SK-N-SH treated with all-trans-retinoic acid at 6 μM for 48 hours (cell line): ENCODE data around the gene CHKA.

Source experiments
- ATAC-seq: fragments of 200-7000 bp; cut with Tn5 transposase; 3 replicates; pipeline ENCODE4 v1.9.1; 2020; ENCODE audit warnings: mild to moderate bottlenecking, moderate library complexity
- ARNTL ChIP-seq: fragments of 450-650 bp; formaldehyde crosslinking; IDR thresholded peaks from 2 replicates; pipeline ENCODE4 v1.5.0; 2020; ENCODE audit warnings: low read depth, mild to moderate bottlenecking, moderate library complexity, borderline replicate concordance
- BACH2 ChIP-seq: fragments of 250-450 bp; sonication (Bioruptor Pico); IDR thresholded peaks from 2 replicates; pipeline ENCODE4 v1.9.0; 2021; ENCODE audit warnings: mild to moderate bottlenecking, borderline replicate concordance
- CREB5 ChIP-seq: fragments of 250-450 bp; sonication (Bioruptor Pico); IDR thresholded peaks from 2 replicates; pipeline ENCODE4 v1.5.1; 2020; ENCODE audit warnings: low read depth, mild to moderate bottlenecking, moderate library complexity
- CSDC2 ChIP-seq: fragments of 250-450 bp; sonication (Bioruptor Pico); IDR thresholded peaks from 2 replicates; pipeline ENCODE4 v1.5.0; 2020; ENCODE audit warnings: mild to moderate bottlenecking, moderate library complexity
- CSRNP3 ChIP-seq: fragments of 250-450 bp; sonication (Bioruptor Pico); IDR thresholded peaks from 2 replicates; pipeline ENCODE4 v1.5.1; 2021; ENCODE audit warnings: mild to moderate bottlenecking, moderate library complexity
- ESRRG ChIP-seq: fragments of 250-450 bp; sonication (Bioruptor Pico); IDR thresholded peaks from 2 replicates; pipeline ENCODE4 v1.6.1; 2021; ENCODE audit warnings: mild to moderate bottlenecking
- GLIS3 ChIP-seq: fragments of 250-450 bp; sonication (Bioruptor Pico); IDR thresholded peaks from 2 replicates; pipeline ENCODE4 v1.5.0; 2020; ENCODE audit warnings: mild to moderate bottlenecking, moderate library complexity
- ISL1 ChIP-seq: fragments of 250-450 bp; sonication (Bioruptor Pico); IDR thresholded peaks from 2 replicates; pipeline ENCODE4 v2.1.2; 2022; ENCODE audit warnings: mild to moderate bottlenecking, moderate library complexity
- OSR1 ChIP-seq: fragments of 250-450 bp; sonication (Bioruptor Pico); IDR thresholded peaks from 2 replicates; pipeline ENCODE4 v1.8.0; 2022; ENCODE audit warnings: moderate library complexity, mild to moderate bottlenecking, inconsistent platforms
- PATZ1 ChIP-seq: fragments of 250-450 bp; sonication (Bioruptor Pico); IDR thresholded peaks from 2 replicates; pipeline ENCODE4 v1.8.0; 2020; ENCODE audit warnings: mild to moderate bottlenecking, moderate library complexity, borderline replicate concordance
- PPARA ChIP-seq: fragments of 250-450 bp; sonication (Bioruptor Pico); IDR thresholded peaks from 2 replicates; pipeline ENCODE4 v1.5.0; 2020; ENCODE audit warnings: mild to moderate bottlenecking, borderline replicate concordance
- RARB ChIP-seq: fragments of 250-450 bp; sonication (Bioruptor Pico); IDR thresholded peaks from 2 replicates; pipeline ENCODE4 v1.8.0; 2021; ENCODE audit warnings: mild to moderate bottlenecking, moderate library complexity
- SNAI2 ChIP-seq: fragments of 250-450 bp; sonication (Bioruptor Pico); IDR thresholded peaks from 2 replicates; pipeline ENCODE4 v1.5.0; 2020; ENCODE audit warnings: mild to moderate bottlenecking, moderate library complexity
- TCF4 ChIP-seq: fragments of 250-450 bp; sonication (Bioruptor Pico); IDR thresholded peaks from 2 replicates; pipeline ENCODE4 v1.8.0; 2021; ENCODE audit warnings: mild to moderate bottlenecking, moderate library complexity, borderline replicate concordance
- TOX ChIP-seq: fragments of 250-450 bp; sonication (Bioruptor Pico); IDR thresholded peaks from 2 replicates; pipeline ENCODE4 v1.8.0; 2021; ENCODE audit warnings: mild to moderate bottlenecking, moderate library complexity, borderline replicate concordance
- TSHZ2 ChIP-seq: fragments of 250-450 bp; sonication (Bioruptor Pico); IDR thresholded peaks from 2 replicates; pipeline ENCODE4 v1.5.0; 2020; ENCODE audit warnings: mild to moderate bottlenecking, moderate library complexity
- ZC3H10 ChIP-seq: fragments of 250-450 bp; sonication (Bioruptor Pico); IDR thresholded peaks from 2 replicates; pipeline ENCODE4 v1.5.1; 2021; ENCODE audit warnings: mild to moderate bottlenecking, moderate library complexity
- ZFP3 ChIP-seq: fragments of 250-450 bp; sonication (Bioruptor Pico); IDR thresholded peaks from 2 replicates; pipeline ENCODE4 v1.5.0; 2020; ENCODE audit warnings: mild to moderate bottlenecking, moderate library complexity
- ZFP30 ChIP-seq: fragments of 450-650 bp; formaldehyde crosslinking; IDR thresholded peaks from 2 replicates; pipeline ENCODE4 v1.5.0; 2022; ENCODE audit warnings: mild to moderate bottlenecking, moderate library complexity
- ZNF565 ChIP-seq: fragments of 450-650 bp; formaldehyde crosslinking; conservative IDR thresholded peaks from 2 replicates; pipeline ENCODE4 v1.5.0; 2020; ENCODE audit warnings: low read depth, mild to moderate bottlenecking, moderate library complexity
- ZNF70 ChIP-seq: fragments of 450-650 bp; formaldehyde crosslinking; IDR thresholded peaks from 2 replicates; pipeline ENCODE4 v1.5.0; 2020; ENCODE audit warnings: mild to moderate bottlenecking, moderate library complexity
- ZNF8 ChIP-seq: fragments of 450-650 bp; formaldehyde crosslinking; IDR thresholded peaks from 2 replicates; pipeline ENCODE4 v1.5.0; 2020; ENCODE audit warnings: mild to moderate bottlenecking, moderate library complexity
- TF ChIP-seq, protein P1 (sequence below): fragments of 250-450 bp; sonication (Bioruptor Pico); IDR thresholded peaks from 2 replicates; pipeline ENCODE4 v1.8.0; 2021; ENCODE audit warnings: low read depth, mild to moderate bottlenecking, moderate library complexity, borderline replicate concordance

The CHKA gene

GRCh38 chr11:68057807-68058206 is 63.4 kb downstream of the CHKA start:
- TF ChIP-seq, protein P1, sequence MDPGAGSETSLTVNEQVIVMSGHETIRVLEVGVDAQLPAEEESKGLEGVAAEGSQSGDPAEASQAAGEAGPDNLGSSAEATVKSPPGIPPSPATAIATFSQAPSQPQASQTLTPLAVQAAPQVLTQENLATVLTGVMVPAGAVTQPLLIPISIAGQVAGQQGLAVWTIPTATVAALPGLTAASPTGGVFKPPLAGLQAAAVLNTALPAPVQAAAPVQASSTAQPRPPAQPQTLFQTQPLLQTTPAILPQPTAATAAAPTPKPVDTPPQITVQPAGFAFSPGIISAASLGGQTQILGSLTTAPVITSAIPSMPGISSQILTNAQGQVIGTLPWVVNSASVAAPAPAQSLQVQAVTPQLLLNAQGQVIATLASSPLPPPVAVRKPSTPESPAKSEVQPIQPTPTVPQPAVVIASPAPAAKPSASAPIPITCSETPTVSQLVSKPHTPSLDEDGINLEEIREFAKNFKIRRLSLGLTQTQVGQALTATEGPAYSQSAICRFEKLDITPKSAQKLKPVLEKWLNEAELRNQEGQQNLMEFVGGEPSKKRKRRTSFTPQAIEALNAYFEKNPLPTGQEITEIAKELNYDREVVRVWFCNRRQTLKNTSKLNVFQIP (CRISPR knock-in tag): no peak
- TF ChIP-seq TCF4 (CRISPR knock-in tag): no peak
- TF ChIP-seq ZNF70 (CRISPR knock-in tag): no peak
- no peak for TF ChIP-seq ESRRG (CRISPR knock-in tag)
- TF ChIP-seq ZNF8: no peak
- no peak for TF ChIP-seq SNAI2 (CRISPR knock-in tag)
- no peak for TF ChIP-seq ZNF565 (CRISPR knock-in tag)
- no peak for TF ChIP-seq ARNTL (CRISPR knock-in tag)
- TF ChIP-seq CSDC2 (CRISPR knock-in tag): no peak
- TF ChIP-seq GLIS3 (CRISPR knock-in tag): no peak
- TF ChIP-seq PPARA: no peak
- TF ChIP-seq OSR1 (CRISPR knock-in tag): no peak
- no peak for TF ChIP-seq BACH2 (CRISPR knock-in tag)
- TF ChIP-seq ZFP30 (CRISPR knock-in tag): no peak
- no peak for TF ChIP-seq CREB5
- no peak for TF ChIP-seq CSRNP3 (CRISPR knock-in tag)
- no peak for TF ChIP-seq TSHZ2 (CRISPR knock-in tag)
- no peak for ATAC-seq

- no peak for ATAC-seq
- TF ChIP-seq TCF4 (CRISPR knock-in tag) (no peak), SNAI2 (CRISPR knock-in tag) (no peak), GLIS3 (CRISPR knock-in tag) (no peak), ESRRG (CRISPR knock-in tag) (no peak), CREB5 (no peak), ZNF70 (CRISPR knock-in tag) (no peak), ZFP3 (CRISPR knock-in tag) (no peak), TOX (CRISPR knock-in tag) (no peak), ISL1 (CRISPR knock-in tag) (no peak), CSDC2 (CRISPR knock-in tag) (no peak), RARB (CRISPR knock-in tag) (no peak), ZC3H10 (CRISPR knock-in tag) (no peak), PPARA (no peak), PATZ1 (CRISPR knock-in tag) (no peak)
- TF ChIP-seq, protein P1 (CRISPR knock-in tag): no peak
Observed at GRCh38 chr11:68056317-68057285, 64.6 kb downstream of the CHKA start.
